HG02610 (cell line): ENCODE data around the gene MYO1B.

Source experiments
- ATAC-seq: cut with Tn5 transposase; IDR thresholded peaks from one replicate; pipeline ENCODE4 v1.9.1; 2021; ENCODE audit warnings: mild to moderate bottlenecking, moderate library complexity; ENCODE audit not compliant: unreplicated experiment

Gene MYO1B

DNA sequence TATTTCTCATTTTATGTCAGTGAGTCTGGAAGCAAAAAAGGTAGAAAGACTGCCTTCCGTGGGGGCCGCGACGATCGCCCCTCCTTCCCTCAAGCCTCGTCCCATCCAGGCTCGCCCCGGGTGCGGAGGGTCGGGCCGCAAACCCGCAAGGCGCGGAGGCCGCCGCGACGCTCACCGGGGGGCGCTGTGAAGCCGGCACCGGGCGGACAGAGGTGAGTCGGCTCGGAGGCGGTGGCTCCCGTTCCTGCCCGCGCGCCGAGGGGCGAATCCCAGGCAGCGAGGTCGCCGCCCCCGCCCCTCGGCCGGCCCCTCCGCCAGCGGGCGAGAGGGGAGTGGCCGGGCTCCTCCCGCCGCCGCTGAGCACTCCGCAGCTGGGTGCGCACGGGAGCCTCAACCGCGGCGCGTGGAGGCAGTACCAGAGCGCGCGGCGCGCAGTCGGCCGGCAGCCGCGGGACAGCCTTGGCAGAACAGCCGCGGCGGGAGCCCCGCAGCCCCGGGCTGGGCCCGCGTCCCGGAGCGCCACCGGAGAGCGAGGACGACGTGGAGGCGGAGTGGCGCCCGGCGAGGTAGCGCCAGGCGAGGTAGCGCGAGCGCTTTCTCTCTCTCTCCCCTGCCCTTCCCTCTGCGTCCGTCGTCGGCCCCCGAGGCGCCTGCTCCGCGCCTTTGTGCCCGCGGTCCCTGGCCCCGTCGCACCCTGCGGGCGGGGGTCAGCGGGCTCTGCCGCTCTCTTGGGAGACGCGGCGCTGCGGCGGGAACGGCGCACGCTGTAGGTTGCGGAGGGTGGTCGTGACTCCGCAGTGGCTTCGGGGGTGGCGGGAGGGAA is at the start of gene MYO1B:
Gene MYO1B (plus strand): TSS at position 359 of the 823 bp plus-strand sequence. CDS start 31,492 bp downstream, outside the sequence.
- ATAC-seq: peak; percentile 42

DNA sequence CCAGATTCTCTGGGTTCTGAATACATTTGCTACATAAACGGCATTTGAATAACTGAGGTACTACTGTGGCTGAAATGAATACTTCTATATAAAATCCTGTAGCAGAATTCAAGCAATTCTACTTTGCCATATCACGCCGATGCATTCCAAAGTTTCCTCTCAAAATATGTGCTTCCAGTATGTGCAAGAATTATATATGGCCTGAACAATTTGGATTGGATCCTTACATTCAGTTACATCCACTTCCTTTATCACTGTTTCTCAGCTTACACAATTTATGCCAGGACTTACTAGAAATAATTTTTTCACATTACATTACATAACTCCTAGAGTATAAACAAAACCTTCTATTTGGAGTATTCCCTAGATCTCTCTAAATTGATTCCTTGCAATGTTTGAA is 48.1 kb upstream of the MYO1B start:
- no peak for ATAC-seq

DNA sequence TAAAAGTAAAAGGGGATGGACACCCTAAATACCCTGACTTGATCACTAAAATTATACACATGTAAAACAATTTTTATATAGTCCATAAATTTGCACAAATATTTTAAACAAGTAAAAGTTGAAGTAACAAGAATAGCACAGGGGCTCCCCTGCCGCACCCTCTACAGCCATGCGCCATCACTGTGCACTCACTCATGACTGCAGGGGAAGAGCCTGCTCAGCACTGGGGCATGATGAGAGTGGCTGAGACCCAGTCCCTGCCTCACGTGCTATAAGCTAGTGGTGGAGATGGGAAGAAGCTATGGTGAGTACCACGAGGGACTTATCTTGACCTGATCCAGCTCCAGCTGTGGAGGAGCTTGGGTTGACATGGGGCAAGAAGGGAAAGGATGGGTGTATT is 46.9 kb upstream of the MYO1B start:
- no peak for ATAC-seq

DNA sequence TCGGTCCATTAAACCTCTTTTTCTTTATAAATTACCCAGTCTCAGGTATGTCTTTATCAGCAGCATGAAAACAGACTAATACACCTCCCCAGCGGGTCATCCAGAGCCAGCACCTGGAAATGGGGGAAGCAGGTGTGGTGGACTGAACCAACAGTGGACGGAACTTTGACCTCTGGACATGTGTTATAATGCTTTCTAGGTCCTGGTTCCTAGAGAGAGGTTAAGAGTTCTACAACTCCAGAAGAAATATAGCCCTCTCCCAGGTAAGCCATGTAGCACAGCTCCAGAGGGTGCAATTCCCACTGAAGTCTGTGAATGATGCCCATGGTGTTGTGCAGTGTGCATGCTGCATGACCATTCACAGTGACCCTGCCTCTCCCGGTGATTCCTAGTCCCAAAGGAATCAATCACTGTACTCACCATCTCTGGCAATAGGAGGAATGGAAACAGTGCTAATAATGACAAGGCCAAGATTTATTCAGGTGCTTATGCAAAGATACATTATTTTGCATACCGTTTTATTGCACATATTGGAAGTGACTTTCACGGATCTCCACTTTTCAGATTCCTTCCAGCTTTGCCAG is 45.2 kb upstream of the MYO1B start:
- no peak for ATAC-seq

DNA sequence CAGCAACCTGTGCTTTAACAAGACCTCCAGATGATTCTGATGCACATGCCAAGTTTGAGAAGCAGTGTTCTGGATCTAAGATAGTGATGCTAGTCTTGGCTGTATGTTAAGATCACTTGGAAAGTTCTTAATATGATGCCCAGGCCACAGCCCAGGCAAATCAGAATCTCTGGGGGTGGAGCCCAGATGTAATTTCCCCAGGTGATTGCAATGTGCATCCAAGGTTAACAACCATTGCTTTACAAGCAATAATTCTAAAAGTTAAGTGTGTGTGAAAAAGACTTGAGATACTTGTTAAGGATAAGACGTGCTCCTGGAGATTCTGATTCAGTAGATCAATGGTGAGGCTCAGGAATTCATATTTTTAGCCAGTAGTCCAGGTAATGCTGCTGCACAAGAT is 44.3 kb upstream of the MYO1B start:
- ATAC-seq: no peak

DNA sequence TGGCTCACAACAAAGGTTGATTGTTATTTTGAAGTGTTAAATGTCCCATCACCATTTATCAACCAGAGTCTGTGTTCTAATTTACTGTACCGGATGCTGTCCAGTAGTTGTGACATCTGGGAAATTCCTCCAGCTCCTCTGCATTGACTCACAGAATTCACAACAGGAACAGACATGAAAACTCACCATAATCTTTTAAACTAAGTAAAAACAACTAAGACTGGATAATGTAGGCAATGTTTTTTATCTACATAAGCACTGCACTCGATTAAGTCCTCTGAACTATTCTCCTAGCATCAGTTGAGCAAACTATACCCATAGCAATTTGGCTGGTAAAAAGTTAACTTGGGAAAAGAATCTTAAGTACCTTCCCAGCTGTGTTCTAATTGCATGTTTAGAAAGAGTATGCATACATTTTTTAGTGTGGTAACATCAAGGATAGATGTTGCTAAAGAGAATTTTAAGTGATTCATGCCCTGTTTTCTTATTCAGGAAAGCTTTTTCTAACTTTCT is 42.9 kb upstream of the MYO1B start:
- ATAC-seq: no peak

DNA sequence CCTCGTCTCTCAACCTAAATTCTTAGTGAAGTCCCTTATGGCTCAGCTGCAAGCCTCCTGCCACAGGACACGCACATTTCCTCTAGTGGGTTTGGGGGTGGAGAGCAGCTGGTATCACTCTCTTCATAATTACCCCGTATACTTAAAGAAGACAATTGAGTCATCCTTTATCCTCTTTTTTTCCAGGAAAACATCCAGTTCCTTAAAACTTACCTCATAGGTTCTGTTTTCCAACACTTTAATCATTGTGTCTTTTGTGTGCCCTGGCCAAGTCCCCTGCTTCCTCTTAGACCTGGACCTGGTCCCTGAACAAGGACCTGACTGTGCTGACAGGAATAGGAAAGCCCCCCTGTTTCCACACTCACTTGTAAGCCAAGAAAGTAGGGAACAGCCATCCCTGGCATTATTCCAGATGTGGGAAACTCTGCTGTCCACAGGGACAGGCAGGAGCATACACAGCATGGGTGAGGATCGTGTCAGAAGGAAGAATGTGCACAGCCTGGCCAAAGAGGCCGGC is 42.3 kb upstream of the MYO1B start:
- ATAC-seq: no peak

DNA sequence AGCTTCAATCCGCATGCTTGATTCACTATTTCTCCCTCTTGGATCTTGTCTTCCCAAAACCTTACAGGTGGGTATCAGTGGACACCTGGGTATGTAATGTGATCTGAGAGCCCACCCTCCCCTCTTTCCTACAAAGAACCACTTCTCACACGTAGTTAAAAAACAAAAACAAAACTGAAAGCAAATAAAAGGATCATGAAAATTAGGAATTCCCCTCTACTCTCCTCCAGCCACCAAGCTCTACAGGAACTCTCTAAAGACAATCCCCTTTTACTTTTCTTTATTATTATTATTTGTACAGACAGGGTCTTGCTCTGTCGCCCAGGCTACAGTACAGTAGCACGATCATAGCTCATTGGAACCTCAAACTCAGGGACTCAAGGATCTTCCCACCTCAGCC is 40.8 kb upstream of the MYO1B start:
- ATAC-seq: peak; percentile 72

DNA sequence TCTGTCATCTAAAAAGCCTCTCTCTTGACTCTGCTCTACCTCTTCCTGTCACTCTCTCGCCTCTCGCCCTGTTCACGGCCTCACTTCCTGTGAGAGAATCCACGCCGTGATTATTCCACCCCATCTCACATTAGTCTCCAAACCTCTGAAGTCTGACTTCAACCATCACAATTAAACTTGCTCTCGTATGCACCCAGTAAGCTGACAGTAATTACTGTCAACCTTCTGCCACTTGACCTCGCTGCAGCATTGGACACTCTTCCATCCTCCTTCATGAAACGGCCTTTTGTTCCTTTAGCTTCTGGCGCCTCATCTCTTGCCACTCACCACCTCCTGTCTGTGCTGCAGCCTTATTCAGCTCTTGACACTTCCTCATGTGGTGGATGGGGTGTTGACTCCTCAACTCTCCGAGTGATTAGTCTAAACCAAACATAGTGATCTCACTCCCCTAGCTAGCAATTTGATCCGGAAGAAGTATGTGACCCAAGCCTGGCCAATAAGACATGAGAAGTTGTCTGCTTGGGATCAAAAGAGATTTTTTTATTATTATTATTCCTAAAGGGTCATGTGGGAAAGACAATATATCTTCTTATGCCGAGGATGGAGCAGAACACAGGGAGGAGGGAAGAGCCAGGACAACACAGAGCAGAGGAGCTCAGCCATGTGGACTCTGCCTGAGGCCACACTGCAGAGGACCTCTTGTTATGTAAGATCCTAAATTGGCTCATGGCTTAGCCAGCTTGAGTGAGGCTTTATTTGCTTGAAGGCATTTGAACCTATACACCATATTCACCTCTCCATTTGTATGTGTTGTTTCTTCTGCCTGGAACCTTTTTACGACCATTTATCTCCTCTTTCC is 38.4 kb upstream of the MYO1B start:
- no peak for ATAC-seq

DNA sequence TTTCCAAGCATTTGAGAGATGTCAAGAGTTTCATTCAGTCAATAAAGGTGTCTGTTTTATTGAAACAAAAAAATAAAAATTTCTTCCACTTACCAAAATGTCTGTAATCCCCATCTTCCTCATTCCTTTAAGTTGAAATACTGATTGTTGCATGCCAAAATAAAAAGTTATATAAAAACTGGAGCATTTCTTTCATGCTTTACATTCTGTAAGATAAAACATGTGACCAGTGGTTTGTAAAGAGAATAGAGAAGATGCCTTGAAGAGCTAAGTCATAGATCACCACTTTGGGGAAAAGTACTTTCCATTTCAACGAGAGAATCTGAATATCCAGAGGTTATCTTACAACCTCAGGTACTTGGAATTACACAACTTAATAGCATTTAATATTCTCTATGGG is 35.9 kb upstream of the MYO1B start:
- no peak for ATAC-seq

DNA sequence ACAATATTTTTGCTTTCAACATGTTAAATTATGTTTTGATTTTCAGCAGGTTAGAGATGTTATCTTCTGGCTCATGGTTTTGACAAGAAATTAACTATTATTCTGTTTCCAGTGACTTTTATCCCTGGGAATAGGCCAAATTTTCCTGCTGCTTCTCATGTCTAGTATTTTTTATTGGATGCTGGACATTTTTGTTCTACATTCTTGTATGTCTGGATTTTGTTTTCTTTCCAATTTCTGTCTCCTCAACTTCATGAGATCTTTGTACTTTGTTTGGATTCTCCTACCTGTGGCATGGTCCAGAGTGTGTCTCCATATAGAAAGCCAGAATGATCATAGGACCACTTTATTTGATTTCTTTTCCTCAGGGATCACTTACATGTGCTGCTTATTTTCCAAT is 33.1 kb upstream of the MYO1B start:
- no peak for ATAC-seq

DNA sequence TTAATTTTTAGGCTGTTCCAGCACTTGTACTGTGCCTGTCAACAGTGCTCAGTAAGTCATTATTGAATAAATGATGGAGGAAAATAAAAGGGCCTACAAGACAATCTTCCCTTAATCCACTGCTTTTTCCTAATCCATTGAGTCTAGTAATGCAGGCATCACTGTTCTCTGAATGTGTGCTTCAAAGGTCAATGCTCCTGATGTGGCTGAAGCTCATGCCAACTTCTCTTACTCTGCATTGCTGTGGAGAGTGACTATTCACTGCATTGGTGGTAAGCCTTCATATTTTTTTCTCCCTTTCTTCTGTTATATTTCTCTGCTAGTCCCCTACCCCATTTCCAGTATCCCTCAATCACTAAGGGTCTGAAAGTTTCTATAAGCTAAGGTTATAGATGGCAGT is 31.9 kb upstream of the MYO1B start:
- ATAC-seq: no peak

DNA sequence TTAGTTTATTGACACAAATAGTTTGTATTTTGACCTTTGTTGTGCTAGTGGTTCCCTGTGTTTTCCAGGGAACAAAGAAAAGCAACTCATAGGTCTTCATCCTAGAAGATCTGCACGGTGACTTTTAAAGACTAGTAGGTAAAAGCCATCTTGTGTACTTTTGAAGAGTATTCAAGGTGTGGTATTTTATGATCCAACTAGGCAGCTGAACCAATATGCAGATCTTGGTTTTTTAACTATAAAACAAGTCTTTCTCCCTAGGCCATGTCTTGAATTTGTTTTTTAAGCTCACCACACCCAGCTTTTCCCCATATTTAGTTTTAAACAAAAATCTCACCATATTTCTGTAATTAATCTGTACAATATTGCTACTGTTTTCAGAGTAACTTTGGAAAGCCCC is 30.0 kb upstream of the MYO1B start:
- ATAC-seq: no peak

DNA sequence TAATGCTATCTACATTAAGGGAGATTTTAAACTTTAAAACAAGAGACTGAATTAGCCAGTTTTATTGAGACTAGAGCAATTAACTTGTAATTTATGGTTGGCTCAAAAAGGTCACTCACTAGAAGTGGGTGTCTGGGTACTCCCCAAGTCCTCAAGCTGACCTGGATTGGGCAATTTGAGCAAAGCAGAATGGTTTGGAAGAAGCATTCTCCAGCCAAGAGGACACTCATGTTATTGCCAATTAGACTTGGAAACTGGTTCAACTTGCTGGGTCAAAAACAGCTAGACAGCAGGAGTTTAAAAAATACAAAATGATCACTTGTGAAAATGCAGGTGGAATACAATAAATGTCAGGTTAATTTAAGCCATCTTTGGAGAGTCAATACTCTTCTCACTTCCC is 29.5 kb upstream of the MYO1B start:
- no peak for ATAC-seq

DNA sequence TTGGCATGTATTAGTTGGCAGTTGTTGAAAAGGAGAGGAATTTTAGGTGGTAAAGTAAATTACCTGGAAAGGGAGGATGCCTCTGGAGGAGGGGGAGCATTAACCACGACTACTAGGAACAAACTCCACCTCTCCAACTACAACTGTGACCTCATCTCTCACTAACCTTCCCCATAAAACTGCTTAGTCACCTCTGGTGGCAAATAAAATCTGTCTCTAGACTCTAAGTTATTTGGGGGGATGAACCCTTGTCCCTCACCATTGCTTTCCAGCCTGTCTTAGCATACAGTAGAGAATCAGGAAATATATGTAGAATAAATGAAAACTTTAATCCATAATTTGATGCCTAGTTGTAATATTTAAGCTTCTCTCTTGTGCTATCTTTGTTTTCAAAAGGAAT is 27.6 kb upstream of the MYO1B start:
- ATAC-seq: no peak

DNA sequence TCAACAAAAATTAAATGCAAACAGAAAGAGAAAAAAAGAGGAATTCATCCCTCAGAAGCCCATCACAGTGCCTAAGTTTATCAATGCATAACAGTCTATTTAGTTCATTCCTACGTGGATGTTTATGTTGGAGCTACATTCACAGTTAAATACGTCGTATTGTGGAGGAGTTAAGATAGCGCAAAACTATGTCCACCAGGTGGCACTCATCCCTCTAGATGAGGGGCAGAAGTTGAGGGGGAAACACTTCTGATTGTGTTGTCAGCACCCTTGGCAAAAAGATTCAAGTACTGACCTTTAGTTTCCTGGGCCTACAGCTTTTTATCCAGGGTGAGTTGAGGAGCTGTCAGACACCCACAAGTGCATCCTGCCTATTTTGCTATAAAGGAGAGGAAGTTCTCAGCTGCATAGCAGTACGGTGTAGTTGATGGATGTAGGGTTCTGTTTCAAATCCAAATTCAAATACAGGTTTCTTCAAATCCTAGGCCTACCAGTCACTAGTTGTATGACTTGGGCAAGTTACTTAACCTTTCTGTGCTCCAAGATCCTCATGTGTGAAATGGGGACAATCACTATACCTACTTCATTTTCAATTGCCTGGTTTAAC is 26.8 kb upstream of the MYO1B start:
- ATAC-seq: no peak

DNA sequence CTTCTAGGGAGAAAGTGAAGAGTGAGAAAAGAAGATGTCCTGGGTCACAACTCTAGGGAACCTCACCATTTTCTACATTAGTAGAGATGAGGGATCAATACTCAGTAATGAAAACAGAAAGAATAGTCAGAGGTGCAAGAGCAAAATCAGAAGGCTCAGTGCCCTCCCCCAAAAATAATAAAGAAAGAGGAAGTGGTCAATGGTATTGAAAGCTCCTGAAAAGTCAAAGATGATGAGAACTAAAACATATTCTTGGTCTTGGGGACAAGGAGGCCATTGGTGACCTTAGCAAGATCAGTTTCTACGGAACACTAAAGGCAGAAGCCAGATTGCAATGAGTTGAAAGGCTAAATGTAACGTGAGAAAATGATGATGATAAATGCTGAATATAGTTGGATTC is 24.5 kb upstream of the MYO1B start:
- ATAC-seq: peak; percentile 36

DNA sequence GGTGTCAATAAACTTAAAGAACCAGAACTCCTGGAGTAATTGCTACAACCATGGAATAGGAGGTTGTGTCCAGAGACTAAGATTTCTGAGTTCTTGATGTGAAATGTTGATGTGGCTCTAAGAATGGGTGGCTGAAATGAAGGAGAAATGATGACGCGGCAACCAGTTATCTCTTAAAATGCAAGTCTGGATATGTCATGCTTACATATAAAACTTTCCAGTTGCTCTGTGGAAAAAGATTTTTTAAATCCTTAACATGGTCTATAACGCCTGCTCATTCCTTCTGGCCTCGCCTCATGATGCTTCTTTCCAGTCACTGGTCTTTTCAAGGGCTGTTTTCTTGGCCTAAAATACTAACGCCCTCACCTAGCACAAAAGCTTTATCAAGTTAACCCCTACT is 23.5 kb upstream of the MYO1B start:
- no peak for ATAC-seq

DNA sequence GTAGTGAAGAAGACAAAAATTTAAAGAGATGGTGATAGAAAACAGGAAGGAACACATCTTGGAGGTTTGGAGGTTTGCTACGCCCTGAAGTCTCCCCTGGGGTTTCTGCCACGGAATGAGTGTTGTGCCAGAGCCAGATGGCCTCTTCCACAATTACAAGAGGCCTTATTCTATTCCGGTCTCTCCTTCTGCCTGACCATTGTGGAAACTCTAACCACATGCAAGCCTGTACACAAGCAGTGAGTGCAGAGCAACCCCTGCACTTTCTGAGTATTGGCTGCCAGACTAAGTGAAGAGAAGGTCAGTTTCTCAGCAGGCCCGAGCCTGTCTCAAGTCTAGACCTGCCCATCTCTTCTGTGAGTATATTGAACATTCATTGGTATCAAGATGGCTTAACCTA is 22.7 kb upstream of the MYO1B start:
- no peak for ATAC-seq

DNA sequence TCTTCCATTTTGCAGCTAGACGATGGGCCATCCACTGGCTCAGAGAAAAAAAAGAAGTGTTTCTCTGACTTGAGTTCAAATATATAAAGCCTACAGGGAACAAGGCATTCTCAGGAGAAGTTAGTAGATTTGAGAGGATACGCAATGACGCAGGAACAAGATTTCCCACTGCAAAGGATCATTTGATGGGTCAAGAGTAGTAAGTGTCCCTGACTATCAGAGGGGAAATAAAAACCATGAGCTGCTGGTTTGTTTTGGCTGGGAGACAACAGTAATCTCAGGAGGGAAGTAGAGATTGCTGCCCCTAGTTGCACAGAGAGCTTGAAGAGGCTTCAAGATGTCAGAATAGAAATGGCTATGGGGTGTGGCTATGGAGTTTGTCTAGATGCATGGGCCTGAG is 22.3 kb upstream of the MYO1B start:
- no peak for ATAC-seq

DNA sequence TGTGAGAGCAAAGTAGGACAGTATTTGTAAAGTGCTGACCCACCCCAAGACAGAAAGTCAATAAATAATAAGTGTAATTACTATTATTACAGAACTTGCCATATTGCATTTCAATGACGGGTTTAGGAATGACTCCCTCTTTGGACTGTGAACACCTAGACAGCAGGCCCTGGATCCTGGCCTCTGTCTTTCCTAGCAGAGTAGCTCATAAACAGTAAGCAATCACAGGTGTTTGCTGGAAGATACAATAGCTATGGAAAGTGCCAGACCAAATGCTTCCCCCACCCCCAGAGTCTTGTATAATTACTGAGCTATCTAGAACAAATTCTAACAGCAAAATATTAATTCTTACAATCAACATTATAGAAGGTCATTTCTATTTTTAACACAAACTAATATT is 20.1 kb upstream of the MYO1B start:
- no peak for ATAC-seq
